IPS-NIHi11 (cell line): Measurements from ENCODE around the gene F3.

Experiments
- DNase-seq: peaks from one replicate; pipeline ENCODE4 v3.0.0; 2012; ENCODE audit warnings: mixed read lengths, low spot score

Gene F3

DNA sequence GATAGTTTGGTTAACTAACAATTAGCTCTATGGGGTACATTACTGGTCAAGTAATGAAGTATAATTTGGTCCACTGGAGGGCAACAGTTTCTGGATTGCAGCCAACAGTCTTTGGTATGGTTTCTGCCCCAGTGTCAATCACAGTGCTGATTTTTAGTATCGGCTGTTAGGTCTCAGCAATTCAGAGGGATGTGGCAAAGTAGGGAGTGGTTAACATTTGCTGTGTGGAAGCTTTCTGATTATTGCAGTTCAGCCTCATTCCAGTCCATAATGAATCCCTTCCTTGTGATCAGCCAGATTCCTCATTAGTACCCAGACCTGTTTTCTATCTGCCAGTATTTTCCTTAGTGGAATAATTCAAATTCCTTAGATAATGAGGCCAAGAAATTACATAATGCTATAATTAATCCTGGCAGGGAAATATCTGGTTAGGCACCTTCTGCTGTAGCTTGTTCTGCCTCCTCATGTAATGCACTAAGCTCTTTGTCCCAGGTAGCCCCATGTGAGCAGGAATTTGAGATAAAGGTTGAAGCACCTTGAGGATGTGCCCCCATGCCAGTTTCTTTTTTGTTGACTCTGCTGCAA lies 14.0 kb downstream of the F3 start:
- peak; percentile 38 for DNase-seq

DNA sequence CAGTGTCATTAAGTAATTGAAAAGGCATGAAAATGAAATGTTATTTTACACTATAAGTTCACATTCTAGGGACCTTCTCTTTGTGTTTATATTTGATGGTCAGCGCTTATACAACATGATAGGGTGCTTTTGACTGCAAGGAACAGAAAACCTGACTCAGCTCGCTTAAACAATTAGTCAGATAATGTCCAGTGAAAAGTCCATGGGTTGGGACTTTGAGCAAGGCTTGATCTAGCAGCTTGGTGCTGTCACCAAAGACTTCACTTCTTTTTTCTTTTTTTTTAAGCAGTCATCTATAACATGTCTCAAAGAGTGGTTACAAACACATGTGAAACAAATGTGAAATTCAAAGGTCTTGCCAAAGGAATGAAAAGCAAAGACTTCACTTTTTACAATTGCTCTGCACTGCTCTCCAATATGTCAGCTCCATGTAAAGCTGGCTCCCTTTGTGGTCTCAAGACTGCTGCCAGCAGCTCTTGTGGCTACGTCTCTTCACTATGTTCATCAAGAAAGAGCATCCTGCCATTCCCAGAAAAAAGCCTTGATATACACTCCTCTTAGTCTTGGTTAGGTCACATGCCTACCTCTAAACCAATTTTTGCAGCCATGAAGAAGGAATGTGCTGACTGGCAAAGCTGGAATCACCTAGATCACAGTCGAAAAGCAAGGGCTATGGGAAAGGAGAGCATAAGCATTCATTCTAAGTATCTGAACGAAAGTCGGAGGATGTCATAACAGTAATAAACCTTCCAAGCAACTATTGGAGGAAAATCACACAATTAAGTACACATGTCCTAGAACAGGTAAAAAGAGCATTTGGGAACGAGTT lies 15.2 kb downstream of the F3 start:
- no peak for DNase-seq

- DNase-seq, result no peak
These were observed 17.0 kb downstream of the F3 start for GRCh38 chr1:94524531-94524930.

GRCh38 chr1:94522304-94522703 lies 19.3 kb downstream of the F3 start:
- DNase-seq, result peak; percentile 22

GRCh38 chr1:94519351-94519750 lies 22.2 kb downstream of the F3 start:
- no peak for DNase-seq

GRCh38 chr1:94515296-94515947 lies 26.1 kb downstream of the F3 start:
- DNase-seq, result no peak

- DNase-seq, result peak; percentile 38
These were observed 27.3 kb downstream of the F3 start for GRCh38 chr1:94514095-94514727.

GRCh38 chr1:94512816-94513215 lies 28.7 kb downstream of the F3 start:
- no peak for DNase-seq

DNA sequence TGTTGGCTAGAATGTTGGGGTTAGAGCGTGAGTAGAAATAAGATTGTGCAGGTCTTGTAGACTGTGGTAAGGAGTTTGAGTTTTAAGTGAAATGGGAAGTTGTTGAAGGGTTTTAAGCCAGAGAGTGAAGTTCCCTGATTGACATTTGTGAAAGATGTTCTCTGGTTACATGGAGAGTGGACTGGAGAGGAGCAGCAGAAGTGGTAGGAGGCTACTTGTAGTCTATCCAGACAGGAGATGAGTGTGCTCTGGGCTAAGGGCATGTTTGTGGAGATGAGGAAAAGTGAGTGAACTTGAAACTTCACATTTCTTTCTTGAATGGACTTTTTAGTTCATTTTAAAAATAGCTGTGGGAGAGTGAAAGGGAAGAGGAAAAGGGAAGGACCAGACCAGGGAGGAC lies 37.0 kb downstream of the F3 start:
- no peak for DNase-seq

- DNase-seq, result no peak
These were observed 38.4 kb downstream of the F3 start for GRCh38 chr1:94503153-94503552.

GRCh38 chr1:94501935-94502334 lies 39.6 kb downstream of the F3 start:
- DNase-seq, result no peak

DNA sequence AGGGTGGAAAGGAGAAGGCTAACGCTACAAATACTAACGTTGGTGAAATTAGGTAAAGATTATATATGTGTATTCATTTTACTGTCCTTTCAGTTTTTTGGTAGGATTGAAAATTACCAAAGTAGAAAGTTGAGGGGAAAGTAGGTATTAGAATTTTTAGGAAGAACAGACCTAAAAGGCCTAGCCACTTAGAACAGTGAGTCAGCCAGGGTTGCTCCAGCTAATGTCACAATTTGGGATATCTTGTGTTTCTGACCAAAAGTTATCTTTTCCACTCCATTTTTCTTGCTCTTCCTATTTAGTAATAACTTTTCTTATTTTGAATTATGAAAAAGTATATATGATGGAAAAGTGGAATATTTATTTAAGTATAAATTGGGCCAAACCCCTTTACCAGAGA lies 40.1 kb downstream of the F3 start:
- no peak for DNase-seq

DNA sequence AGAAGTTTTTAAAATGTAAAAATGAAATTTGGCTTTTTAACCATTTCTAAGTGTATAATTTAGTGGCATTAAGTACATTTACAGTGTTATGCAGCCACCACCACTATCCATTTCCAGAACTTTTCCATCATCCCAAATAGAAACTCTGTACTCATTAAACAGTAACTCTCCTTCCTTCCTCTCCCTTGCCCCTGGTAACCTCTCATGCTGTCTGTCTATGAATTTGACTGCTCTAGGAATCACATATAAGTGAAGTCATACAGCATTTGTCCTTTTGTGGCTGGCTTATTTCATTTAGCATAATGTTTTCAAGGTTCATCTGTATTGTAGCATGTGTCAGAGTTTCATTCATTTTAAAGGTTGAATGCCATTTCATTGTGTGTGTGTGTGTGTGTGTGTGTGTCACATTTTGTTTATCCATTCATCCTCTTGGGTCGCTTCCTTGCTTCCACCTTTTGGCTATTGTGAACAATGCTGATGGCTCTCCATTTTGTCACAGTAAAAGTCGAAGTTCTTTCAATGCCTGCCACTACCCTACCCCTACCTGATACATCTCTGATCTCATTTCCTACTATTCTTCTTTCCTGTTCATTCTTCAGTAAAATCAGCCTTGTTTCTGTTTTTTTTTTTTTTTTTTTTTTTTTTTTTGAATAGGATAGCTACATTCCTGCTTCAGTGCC lies 45.3 kb downstream of the F3 start:
- DNase-seq, result no peak

- no peak for DNase-seq
These were observed 51.0 kb downstream of the F3 start for GRCh38 chr1:94490556-94490955.

DNA sequence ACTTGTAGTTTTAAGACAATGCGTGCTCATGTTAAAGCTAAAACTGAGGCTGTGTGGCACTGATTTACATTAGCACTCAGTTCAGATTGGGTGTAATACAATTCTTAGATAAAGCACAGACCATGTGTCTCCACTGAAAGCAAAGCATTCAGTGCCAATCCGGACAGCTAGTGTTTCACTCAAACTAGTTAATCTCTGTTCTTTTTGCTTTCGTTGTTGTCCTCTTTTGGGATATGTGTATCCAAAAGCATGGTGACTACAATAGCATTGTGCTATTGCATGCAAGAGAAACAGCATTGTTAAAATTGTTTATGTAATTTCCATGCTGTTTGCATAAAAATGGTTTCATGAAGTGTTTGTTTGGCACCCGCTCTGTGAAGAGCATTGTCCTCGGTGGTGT lies 54.6 kb downstream of the F3 start:
- no peak for DNase-seq

- DNase-seq, result peak; percentile 82
These were observed 60.1 kb downstream of the F3 start for GRCh38 chr1:94481473-94481933.

DNA sequence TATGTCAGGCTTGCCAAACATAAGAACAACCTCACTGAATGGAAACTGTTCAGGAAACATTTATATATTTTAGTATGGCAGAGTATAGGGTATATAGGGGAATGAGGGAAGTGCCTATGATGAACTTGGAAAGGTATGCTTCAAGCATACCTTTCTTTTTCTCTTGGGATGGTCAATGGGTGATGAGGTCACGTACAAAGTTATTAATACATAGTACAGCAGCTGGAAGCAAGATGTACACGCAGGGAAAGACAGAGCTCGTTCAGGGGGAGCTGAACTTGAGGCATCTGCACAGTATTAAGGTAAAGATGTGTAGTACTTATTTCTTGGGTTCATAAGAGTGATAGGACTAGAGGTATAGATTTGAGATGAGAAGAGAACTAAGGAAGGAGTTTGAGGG lies 61.9 kb downstream of the F3 start:
- no peak for DNase-seq
